Superior temporal gyrus (tissue), 1 donor: Measurements from ENCODE around the gene BAHCC1.
A peak's percentile ranks its signal among the peaks of the same experiment; 100 is the strongest.

Experiments used
- DNase-seq: peaks from one replicate; pipeline ENCODE4 v3.0.0-alpha.2; 2016; ENCODE audit errors: extremely low spot score

The BAHCC1 gene

DNA sequence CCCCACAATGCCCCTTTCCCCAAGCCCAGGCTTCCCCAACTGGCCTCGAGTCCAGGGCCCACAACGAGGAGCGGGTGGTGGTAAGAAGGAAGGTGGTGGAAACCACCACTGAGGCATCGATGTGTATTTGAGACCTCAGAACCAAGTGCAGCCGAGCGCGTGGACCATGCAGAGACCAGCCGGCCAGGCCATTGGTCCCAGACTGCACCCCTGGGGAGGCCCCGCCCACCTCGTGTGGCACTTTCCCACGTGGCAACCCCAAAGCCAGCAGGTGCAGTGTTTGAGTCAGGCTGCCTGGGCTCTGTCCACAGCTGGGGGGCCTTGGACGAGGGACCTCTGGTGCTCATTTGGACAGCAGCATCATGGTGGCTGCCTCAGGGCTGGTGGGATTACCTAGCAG lies 28.1 kb upstream of the BAHCC1 start:
- DNase-seq: no peak

DNA sequence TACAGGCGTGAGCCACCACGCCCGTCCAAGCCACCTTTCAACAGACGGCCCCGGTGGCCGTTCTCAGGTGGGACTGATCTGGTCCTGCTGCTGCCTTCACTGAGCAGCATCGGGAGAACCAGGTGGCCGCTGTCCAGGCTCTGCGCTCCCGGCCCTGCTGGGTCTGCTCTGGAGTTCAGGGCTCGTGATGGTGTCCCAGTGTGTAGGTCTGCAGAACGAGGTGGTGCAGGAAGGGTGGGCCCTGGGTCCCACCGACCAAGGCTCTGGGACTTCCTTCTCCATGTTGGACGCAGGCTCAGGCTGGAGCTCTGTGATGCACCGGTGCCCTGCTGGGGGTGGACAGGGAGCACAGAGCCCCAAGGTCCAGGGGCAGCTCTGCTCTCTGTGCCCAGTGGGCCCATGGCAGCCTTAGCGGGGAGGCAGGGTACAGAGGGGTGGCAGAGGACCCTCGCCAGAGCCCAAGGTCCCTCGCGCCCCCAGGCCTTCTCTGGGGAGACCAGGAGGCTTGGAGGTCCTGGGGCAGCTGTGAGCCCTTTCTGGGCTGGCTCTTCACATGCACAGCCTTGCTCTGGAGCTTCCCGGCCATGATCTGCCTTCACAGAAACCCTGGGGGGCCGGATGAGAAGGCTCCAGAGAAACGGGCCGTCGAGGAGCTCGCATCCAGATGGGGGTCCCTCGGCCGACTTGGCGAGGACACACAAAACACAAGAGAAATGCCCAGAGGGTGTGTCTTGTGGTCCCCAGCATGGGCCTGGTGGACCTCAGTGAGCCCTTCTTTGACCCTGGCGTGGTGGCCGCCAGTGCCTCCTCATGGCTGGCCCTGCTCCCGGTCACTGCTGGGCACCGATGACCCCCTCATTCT lies 26.9 kb upstream of the BAHCC1 start:
- DNase-seq: no peak

DNA sequence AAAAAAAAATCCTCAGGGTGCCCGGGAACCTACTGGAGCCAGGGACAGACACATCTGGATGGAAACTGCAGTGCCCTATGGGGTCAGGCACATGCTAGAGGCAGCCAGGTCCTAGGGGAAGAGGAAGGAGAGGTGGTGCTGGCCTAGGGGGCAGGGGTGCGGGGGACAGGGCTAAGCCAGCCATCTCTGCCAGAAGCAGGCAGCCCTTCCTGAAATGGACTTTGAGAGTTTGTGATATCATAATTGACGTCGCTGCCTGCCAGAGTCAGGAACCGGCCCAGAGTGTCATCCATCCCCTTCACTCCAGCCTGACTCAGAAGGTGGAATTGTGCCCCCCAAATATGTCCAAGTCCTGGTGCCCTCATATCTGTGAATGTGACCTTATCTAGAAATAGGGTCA lies 25.0 kb upstream of the BAHCC1 start:
- no peak for DNase-seq

DNA sequence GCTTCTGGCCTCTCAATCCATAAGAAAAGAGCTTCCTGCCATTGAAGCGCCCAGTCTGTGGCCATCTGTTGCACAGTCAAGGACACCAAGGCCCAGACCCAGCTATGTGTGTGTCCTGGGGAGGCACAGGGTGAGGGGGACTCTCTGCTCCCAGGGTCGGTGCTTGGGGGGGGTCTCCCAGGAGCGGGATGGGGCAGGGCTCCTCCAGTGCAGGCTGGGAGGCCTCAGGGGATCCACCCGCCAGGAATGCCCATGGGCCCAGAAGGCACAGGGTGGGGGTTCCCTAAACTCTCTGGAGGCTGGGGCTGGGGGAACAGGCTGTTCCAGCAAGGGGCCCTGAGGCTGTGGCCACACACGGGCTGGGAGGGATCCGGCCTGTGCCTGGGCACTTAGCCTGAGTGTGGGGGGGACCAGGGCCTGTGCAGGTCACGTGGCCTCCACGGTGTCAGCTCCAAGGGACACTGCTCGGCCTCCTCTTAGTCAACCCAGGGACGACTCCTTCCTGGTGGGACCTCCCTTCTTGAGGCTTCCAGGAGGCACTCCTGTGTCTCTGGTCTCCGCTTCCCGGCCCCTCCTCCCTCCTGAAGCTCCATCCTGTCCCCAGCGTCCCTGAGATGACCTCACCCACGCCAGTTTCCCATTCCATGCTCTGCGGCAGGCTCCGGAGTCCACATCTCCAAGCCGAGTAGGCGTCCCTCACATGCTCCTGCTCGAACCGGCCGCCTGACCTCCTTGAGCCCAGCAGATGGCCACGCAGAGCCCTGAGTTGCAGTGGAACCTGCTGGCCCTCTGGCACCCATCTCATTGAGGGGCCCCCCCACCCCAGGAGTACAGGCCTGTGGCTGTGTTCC lies 23.1 kb upstream of the BAHCC1 start:
- peak; percentile 73 for DNase-seq

DNA sequence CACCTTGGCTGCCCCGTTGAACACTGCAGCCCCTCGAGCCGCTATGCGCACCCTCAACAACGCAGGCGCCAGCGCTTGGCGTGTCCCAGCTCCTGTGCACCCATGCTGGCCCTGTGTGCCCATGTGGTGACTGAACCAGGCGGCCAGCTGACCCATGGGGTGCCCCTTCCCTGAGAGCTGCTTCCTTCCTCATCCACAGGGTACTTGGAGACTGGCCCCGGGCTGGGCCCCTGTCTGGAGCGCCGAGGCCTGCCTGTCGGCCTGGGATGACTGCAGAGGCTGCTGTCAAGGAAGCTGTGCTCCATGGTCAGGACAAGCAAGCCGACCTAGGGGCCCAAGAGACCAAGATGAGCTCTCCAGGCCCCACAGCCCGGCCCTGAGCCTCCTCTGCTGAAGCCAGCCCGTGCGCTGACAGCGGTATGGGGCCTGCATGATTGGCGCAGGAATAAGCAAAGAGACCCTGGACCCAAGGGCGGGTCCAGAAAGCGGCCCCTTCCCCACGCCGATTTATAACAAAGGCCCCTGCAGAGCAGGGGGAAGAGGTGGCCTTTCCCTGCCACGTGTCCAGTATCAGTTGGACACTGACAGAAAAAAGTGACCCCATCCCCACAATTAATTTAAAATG lies 21.6 kb upstream of the BAHCC1 start:
- DNase-seq: no peak

DNA sequence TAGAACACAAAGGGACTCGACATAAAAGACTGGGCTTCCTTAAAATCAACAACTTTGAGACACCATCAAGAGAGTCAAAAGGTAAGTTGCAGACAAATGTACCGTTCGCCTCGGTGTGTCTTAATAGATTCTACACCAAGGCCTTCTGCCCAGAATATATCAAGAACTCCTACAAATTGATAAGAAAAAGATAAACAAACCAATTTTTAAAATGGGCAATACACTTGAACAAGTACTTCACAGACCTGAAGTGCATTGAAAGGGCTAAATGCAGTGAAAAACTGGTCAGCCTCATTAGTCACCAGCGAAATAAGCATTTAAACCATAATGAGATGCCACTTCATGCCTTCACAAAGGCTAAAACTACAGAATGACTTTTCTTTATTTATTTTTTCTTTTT lies 20.4 kb upstream of the BAHCC1 start:
- DNase-seq: no peak

DNA sequence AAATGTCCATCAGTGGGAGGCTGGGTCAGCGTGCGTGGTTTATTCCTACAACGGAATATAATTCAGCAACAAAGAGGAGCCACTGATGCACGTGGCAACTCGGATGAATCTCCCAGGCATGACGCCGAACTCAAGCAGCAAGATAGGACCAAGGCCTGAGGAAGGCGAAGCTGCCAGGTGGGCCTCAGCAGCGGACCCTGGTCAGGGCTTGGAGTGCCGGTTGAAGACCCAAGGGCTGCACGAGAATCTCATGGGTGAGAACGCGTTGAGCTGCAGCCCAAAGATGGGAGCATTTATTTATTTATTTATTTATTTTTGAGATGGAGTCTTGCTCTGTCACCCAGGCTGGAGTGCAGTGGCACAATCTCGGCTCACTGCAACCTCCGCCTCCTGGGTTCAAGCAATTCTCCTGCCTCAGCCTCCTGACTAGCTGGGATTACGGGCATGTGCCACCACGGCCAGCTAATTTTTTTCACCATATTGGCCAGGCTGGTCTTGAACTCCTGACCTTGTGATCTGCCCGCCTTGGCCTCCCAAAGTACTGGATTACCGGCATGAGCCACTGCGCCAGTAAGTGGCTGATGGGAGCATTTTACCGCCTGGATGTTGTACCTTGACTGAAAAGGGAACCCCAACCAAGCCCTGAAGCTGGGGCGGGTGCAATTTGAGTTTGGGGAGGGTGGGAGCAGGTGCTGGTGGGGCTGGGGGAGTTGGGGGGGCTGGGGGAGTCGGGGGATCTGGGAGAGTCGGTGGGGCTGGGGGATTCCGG lies 18.1 kb upstream of the BAHCC1 start:
- no peak for DNase-seq

DNA sequence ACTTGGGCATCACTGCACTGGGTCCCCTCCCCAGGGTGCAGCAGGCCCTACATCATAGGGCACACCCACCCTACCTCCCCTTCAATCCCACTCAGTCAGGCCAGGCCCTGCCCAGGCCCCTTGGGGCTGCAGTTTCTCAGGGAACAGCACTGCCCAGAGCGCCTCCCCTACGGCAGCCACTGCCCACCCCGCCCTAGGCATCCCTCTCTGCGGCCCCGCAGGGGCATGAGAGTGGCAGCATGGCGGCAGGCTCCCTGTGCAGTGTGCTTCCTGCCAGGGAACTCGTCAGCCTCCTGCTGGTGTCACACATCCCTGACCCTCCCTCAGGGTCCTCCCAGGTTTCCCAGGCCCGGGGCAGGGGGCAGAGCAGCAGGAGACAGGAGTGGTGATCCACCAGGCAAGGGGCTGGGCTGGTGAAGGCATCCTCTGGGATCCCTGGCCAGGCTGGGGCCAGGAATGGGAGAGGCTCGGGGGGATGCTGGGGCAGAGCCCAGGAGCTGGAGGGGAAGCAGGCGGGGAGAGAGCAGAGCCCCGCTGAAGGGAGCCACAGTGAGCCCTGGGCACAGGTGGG lies 16.2 kb upstream of the BAHCC1 start:
- DNase-seq: no peak

DNA sequence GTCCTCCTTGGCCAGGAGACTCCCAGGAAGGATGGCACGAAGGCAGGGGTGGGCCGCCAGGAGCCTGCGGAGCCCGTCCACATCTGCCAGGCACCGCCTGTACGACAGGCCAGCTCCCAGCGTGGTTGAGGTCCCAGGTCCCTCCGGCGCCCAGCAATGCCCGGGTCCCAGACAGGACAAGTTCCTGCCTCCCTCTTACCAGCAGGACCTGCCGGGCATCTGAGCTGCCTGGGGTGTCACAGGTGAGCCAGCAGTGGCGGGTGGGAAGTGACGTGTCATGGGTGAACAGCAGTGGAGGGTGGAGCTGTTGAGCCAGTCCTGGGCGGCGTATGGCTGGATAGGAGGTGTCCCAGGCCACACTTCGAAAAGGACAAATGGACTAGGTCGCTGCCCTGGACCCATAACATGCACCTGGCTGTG lies 15.7 kb upstream of the BAHCC1 start:
- DNase-seq: no peak

DNA sequence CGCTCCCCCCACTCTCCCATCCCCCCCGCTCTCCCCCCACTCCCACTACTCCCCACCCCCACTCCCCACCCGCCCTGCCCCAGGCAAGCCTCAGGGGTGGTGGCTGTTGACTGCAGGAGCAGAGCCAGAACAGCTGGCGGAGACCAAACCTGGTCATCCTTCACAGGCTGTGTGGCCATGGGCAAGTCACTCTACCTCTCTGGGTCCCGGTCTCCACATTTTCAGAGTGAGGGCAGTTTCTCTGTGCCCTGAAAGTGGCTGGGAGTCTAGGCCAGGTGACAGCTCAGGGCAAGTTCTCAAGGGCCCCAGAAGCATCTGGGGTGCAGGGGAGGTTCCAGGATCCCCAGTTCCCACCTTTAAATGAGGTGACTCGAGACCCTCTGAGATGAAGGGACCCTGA lies 15.1 kb upstream of the BAHCC1 start:
- DNase-seq: no peak

DNA sequence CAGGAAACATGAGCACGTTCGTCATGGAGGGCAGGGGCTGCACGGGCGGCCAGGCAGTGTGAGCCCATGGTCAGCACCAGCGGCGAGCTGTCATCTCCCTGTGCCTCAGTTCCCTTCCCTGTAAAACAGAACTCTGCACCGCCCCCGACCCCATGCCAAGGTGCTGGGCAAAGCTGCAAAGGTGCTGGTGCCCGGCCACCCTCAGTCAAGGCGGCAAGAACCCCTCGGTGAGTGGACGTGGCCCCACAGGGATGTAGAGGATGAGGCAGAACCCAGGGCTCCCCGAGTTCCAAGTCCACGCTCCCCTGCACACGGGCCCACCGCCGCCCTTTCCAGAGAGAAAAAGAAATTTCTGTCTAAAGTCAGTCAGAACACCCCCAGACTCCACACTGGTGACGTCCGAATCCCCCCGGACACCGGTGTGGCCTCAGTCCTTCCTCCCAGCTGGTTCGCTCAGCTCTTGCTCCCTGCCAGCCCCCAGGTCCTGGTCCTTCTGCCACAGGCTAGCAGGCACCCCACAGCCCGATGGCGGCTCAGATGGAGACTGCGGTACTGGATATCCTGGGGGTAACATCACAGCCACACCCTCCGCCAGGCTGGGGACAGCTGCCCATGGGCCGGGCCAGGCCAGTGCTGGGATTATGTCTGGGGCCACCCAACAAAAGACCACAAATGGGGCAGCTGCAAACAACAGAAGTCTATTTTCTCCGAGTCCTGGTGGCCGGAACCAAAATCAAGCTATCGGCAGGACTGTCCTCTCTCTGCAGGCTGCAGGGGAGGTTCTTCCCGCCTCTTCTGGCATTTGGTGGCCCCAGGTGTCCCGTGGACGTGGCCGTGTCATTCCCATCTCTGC lies 14.4 kb upstream of the BAHCC1 start:
- DNase-seq: peak; percentile 58

DNA sequence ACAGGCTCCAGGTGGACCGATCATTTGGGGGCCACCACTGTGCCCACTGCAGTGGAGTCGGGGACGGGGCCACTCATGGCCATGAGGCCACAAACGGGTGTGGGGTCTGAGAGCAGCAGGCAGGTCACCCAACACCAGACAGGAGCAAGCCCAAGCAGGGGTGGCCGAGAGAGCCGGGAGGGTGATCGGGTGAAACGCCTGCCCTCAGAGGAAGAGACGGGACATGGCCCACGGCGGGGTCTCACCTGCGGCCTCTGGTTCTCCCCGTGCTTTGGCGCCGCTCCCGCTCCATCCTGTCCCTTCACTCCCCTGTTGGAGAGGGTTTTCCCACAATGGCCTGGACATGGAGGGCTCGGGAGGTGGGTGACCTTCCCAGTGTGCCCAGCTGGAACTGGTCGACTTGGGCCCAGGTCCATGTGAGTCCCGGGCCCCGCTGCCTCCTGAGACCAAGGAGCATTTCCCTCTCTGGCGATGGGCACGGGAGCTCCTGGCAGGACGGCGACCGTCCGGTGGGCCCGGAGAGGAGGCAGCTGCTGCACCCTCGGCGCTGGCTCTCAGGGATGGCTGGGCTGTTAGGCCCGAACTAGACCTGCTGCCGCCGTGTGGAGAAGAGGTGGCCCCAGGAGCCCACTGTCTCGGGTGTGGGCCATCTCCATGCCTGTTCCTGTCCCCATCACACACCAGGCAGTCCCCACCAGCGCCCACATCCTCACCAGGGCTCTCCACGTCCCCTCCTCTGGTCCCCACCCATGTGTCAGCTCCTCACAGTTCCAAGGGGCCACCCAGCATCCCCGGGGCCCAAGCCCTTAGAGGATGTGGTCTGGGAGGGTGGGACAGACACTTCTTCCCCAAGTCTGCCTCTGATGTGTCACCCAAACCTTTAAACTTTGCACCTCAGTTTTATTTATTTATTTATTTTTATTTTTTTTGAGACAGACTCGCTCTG lies 13.4 kb upstream of the BAHCC1 start:
- DNase-seq: peak; percentile 15

DNA sequence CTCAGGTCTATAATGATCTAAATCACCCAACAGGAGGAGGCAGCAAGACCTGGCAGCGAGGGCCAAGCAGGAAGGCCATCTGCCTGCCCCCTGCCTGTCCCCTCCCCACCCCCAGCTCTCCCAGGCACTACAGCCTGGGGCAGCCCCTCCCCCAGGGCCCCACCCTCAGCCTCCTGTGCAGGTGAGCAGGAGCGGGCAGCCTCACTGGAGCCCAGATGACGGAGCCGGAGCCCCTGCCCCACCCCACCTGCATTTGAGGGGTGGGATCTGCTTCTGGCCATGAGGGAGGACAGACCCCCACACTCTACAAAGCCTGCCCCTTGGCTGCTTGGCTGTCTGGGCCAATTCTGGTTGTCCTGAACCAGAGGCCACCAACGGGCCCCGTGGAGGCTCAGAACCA lies 12.4 kb upstream of the BAHCC1 start:
- DNase-seq: no peak

DNA sequence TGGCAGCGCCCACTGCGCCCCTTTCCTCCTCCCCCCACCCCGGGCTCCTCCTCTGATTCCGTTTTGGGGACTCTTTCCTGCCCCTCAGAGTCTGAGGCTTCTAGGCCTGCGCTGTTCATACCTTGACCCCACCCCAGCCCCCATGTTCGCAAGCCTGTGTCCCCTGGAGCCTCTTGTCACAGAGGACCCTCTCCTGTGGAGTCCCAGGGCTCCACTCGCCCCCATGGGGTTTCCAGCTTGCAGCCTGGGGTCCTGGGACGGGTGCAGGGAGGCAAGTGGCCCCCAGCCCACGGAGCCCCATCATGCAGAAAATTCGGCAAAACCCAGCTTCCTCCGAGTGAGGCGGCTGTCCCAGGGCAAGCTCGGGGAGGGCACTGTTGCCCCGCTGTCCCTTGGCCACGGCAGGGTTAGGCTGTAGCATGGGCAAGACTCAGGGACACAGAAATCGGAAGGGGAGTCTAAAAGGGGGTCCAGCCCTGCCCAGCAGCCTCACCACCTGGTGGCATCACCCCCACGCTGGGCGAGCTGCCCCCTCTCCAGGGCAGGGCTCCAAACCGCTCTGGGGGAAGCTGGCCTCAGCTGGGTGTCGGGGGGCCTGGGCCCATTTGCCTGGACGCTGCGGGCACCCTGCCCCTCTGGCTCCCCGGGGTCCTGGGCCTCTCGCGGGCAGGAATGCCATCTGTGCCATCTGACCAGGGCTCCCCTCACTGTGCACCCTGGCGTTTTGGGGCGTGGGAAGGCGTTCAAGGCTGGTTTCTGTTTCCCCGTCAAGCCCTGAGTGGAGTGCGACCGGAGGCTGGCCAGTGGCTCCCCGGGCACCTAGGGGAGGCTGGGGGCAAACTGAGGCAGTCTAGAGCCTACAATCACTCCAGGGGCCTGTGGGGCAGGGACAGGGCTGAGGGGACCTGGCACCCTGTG lies 11.5 kb upstream of the BAHCC1 start:
- peak; percentile 24 for DNase-seq

DNA sequence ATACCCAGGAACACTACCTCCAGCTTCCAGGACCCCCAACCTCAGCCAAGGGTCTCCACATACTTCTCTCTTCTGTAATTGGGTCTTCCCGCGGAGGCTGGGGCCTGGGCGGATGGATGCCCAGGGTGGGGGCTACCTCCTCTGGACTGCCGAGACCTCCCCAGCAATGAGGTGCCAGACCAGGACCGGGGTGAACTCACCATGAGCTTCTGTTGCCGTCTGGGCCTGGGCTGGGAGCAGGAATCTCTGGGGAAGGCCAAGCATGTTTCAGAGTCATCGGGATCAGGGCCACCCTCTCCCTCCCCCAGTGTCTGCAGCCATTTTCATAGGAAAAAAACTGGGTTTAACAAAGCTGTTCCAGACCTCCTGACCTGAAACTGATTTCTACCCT lies 10.3 kb upstream of the BAHCC1 start:
- DNase-seq: no peak

DNA sequence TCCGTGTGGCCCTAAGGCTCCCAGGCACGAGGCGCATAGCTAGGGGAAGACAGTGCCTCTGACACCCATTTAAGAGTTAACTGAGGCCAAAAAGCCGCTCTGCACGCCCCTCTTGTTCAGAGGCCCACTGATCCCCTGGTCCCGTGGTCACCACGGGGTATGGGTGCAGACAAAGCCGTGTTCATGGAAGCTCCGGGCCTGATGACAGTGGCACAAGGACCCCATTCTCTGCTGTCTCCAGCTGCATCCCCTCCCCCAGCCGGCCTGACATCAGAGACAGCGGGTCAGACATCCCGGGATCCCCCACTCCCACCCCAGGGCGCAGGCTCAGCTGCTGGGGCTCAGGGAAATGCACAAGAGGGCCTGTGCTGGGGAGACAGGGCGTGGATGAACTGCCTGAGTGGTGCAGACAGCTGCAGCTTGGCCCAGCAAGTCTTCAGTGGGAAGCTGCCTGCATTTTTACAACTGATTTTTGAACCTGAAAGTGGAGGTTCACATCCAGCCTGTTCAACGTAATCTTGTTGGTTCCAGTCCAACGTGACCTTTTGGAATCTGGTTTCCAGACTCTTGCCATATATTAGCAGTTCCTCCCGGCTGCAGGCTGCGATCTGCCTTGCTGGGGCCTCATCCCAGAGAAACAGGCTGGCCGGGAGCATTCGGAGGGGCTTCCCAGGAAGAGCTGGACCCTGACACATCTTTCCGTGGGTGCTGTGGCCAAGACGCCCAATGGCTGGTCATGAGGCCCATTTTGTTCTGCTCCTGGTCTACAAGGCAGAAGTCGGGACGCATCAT lies 9.7 kb upstream of the BAHCC1 start:
- DNase-seq: peak; percentile 99

DNA sequence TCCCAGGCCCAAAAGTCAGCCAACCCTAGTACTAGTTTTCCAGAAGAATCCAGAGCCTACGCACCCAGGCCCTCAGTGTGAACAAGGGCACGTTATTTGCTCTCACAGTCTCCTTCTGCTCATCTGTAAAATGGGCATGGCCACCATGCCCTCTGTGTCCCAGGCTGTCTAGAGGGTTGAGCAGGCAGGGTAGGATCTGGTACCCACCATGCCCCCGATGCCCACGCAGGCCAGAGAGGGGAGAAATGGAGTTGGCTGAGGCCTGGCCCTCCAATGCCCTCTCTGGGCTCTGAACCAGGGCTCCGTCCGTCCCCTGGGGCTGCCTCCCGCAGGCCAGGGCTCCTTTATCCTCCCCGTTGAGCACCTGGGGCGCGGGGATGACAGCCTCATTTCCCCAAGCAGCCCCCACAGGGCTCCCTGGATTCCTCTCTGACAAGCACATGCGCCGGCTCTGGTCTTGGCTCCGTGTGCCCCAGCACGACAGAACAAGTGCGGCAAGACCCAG lies 9.1 kb upstream of the BAHCC1 start:
- DNase-seq: peak; percentile 48
